ENCODE measurements around the gene CLDN14.
"Not testable (repeated sequence)": the region's sequence is repeated elsewhere in the genome, so short reads cannot be mapped to it uniquely, and the experiment has no call there.

The CLDN14 gene

DNA sequence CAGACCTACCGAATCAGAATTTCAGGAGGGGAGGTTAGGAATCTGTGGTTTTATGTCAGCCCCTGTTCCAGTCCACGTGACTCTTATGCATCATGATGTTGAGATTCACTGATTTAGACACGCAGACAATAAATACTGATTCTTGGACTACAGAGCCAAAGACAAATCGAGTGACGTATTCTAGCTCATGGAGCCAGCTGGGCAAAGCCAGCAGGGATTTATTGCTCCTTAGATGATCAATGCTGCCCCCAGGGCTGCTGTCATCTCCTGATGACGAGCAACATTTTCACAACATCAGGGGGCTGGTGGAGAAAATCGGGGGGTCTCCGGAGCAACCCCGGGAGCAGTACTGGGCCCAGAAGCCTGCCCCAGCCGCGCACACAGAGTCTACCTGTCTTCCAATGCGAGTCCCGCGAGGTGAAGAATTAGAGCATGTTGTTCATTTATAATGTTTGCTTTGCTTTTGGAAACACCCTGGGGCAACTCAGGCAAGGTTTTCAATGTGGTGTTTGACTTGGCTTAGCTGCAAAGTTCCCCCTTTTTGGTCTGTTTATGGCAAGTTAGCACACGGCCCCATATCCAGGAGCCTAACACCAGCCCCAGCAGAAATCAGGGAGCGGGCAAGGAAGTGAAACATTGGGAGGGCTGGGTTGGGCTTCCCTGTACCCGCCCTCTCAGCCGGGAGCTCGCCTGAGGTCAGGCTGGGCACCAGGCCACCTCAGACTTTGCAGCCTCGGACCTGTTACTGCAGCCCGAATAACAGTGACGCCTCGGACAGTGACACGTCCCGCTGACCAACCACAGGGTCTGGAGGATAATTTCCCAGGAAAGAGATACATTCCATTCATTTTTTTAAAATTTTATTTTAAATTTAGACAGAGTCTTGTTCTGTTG lies 19.9 kb upstream of the CLDN14 start:
- DNase-seq = no peak

- no peak for DNase-seq
These were observed 14.6 kb upstream of the CLDN14 start for GRCh38 chr21:36494557-36494956.

- no peak for DNase-seq
These were observed 11.4 kb upstream of the CLDN14 start for GRCh38 chr21:36491209-36491910.

- DNase-seq = no peak
These were observed 9.8 kb upstream of the CLDN14 start for GRCh38 chr21:36489776-36490165.

- DNase-seq = no peak
These were observed 9.3 kb upstream of the CLDN14 start for GRCh38 chr21:36489103-36489775.

- DNase-seq = no peak
These were observed 7.9 kb upstream of the CLDN14 start for GRCh38 chr21:36487641-36488307.

DNA sequence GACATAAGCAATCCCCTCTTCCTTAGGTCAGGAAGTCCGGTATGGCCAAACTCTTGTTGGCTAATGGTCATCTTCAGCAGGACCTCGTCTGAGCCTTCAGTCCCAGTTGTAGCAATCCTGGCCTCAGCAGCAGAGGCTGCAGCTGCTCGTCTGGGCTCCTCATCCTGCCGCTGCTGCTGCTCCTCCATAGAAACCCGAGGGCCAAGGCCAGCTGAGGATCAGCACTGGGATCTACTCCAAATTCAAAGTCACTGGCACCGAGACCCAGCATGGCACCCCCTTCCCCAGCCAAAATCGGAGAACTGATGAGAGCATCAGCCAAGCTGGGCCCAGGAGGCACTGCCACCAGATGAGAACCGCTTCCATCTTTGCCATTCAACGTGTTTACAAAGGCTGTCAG lies 6.3 kb upstream of the CLDN14 start:
- no peak for DNase-seq

GRCh38 chr21:36485476-36485875 lies 5.6 kb upstream of the CLDN14 start:
- DNase-seq = no peak

DNA sequence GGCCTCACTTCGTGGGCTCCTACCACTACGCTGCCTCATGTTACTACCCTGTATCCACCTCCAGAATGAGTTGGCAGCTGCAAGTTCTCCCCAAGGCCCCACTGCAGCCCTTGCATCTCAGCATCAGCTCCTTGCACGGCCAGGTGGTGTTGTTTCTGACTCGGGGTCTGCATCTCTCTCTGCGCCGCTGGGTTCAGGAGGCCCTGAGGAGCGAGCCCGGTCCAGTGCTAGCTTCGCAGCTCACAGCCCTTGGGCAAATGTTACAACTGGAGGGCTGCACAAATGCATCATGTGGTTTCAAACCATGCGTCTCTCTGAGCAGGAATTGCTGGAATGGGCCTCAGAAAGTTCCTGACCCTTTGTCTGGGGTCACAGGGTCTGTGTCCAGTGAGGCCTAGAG lies 3.2 kb upstream of the CLDN14 start:
- DNase-seq = no peak

DNA sequence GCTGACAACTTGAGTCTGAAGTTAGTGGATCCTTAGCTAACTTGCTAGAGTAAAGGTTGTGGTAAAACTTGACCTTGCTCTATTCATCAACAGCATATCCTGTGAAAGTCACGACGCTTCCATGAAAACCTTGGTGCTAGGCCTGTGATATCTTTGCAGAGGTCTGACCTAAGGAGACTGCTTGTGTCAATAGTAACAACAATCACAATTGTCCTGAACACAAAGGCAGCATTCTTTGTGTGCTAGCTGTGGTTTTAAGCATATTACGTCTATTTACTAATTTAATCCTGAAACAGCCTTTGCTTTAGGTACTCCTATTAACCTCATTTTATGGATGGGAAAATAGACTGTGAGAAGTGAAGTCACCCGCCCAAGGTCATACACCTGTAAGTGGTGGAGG lies 2.8 kb upstream of the CLDN14 start:
- no peak for DNase-seq

DNA sequence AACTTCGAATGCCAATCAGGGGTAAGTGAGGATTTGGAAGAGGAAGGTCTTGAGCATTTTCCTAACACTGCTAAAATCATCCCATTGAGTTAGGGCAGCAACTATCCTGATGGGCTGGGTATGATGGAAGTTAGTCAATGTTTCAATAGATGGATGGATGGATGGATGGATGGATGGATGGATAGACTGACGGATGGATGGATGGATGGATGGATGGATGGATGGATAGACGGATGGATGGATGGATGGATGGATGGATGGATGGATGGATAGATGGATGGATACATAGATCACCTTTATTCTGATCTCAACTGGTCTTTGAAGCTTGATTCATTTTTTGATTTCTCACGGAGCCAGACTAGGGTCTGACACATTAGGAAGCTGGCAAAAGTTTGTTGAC lies 2.3 kb upstream of the CLDN14 start:
- DNase-seq = no peak

DNA sequence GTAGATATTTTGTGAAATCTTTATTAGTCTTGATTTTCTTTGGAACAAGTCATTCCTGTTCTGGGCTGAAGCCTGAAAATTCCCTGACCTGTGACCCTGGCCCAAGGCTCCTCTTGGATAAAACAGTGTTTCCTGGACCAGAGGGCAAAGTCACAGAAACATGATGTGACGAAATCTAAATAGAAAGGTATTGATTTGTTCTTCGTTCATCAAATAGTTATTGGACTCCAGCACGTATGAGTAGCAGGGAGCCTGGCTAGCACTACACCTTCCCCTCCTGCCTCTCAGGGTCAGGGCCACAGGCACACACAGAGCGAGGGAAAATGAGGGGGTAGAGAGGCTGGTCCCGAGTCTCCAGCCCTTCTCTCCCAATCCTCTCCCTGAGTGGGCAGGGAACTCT lies 1.7 kb upstream of the CLDN14 start:
- no peak for DNase-seq

- no peak for DNase-seq
These were observed 696 bp upstream of the CLDN14 start for GRCh38 chr21:36480618-36481017.

- DNase-seq = no peak
These were observed 981 bp downstream of the CLDN14 start for GRCh38 chr21:36478941-36479340.

DNA sequence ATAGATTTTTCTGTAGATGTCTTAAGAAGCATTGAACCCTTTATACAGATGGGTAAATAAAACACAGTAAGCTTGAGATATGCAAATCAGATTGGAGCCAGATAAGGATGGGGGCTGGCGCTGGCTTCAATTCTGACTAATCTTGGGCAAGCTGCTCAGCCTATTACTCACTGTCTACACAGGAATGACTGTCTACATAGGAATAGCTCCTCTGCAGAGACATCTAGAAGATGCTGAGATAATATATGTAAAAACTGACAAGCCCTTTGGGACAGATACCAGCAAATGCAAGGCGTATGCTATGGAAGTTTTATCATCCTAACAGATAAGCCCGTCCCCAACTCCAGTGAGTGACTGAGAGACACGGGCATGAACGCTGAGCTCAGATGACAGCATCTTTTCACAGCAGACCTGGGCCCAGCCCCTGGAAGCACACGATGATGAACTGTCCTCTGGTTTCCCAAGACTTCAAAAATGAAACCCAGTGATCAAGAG lies 1.7 kb downstream of the CLDN14 start:
- DNase-seq = peak; percentile 41 to 56

DNA sequence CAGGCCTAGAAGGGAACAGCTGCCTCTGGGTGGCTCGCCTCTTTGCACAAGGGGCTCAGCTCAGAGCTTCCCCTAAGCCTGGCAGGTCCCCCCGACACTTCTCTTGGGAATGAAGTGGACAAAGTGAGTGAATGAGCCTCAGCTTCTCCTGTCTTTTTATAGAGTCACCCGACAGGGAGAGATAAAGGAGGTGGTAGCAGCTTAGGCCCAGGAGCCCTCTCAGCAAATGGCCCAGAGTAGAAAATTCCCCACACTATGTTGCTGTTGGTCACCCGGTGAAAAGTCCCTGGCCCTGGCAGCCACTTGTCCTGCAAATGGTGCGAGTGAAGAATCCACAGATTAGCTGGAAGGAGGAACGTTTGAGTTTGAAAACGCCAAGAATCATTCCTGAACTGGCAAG lies 2.4 kb downstream of the CLDN14 start:
- no peak for DNase-seq

GRCh38 chr21:36477001-36477400 lies 2.9 kb downstream of the CLDN14 start:
- no peak for DNase-seq

GRCh38 chr21:36476541-36476940 lies 3.4 kb downstream of the CLDN14 start:
- DNase-seq = not testable (repeated sequence)

DNA sequence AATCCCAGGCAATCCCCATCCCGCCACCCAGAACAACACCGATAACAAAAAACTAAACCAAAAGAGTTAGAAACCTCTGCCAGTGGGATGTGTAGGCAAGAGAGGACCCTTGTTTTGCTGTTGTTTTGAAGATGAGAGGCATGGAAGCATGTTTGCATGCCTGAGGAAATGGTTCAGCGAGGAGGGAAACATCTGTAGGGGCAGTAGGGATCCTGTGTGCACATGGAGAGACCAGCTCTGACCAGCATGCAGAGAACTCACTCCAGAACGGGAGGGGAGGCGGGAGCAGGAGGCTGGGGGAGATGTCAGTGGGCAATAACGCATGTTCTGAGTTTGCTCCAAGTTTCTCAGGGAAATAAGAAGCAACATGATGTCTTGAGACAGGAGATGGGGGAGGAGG lies 5.3 kb downstream of the CLDN14 start:
- DNase-seq = no peak

DNA sequence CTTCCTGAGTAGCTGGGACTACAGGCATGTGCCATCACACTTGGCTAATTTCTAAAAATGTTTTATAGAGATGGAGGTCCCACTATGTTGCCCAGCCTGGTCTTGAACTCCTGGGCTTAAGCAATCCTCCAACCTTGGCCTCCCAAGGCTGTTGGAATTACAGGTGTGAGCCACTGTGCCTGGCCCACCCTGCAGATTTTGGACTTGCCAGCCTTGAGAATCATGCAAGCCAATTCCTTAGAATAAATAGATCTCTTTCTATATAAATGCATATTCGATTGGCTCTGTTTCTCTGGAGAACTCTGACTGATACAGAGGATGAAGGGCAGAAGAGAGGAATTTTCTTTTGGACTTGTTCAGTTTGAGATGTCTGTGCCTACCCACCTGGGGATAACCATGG lies 6.7 kb downstream of the CLDN14 start:
- no peak for DNase-seq

GRCh38 chr21:36472377-36472776 lies 7.5 kb downstream of the CLDN14 start:
- no peak for DNase-seq

GRCh38 chr21:36471254-36471723 lies 8.6 kb downstream of the CLDN14 start:
- no peak for DNase-seq

DNA sequence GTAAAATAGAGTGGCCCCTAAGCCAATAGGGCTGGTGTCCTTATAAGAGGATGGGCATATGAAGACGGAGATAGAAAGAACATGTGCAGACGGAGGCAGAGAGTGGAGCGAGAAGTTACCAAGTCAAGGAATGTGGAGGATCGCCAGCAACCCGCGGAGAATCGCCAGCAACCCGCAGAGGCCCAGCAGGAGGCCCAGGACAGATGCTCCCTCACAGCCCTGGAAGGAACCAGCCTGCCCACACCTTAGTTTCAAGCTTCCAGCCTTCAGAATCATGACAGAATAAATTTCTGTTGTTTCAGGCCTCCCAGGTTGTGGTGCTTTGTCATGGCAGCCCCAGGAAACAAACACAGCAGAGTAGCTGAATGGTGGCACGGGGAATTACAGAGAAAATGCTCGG lies 9.6 kb downstream of the CLDN14 start:
- DNase-seq = no peak

Data from activated T-cell treated with anti-CD3 and anti-CD28 coated beads, Interleukin-2, amount 50 U/mL, for 48 hours (primary cell).